ENCODE measurements around the gene IGFL1. TPM values are rescaled to one million over a fixed set of nuclear protein-coding genes. Genes with fewer than 3 reads are reported as not detected.

The IGFL1 gene
- total RNA-seq = under 0.01 TPM in 1 of 2 replicates, not detected in the other

GRCh38 chr19:46229442-46229841 lies at the start of gene IGFL1:
IGFL1 (plus strand) TSS chr19:46229742; CDS start chr19:46229775, 33 bp downstream.

Other genes with a start within 250 kb of the IGFL1 start
- 4.9 and 12.3 TPM in 2 replicates for gene CCDC61, start 234.3 kb upstream of the IGFL1 start, total RNA-seq
- not detected in 2 replicates for gene PGLYRP1, start 206.7 kb upstream of the IGFL1 start, total RNA-seq
- not detected in 2 replicates for gene IGFL4, start 188.7 kb upstream of the IGFL1 start, total RNA-seq
- not detected in 2 replicates for gene IGFL3, start 105.1 kb upstream of the IGFL1 start, total RNA-seq
- gene IGFL2, start 81.5 kb upstream of the IGFL1 start, total RNA-seq = 2.4 TPM in 1 of 2 replicates, not detected in the other
- 0.71 TPM in 1 of 2 replicates, not detected in the other for gene HIF3A, start 67.3 kb downstream of the IGFL1 start, total RNA-seq
- 35.2 and 52.1 TPM in 2 replicates for gene PPP5C, start 117.3 kb downstream of the IGFL1 start, total RNA-seq
- gene CCDC8, start 183.8 kb downstream of the IGFL1 start, total RNA-seq = 15.0 and 16.1 TPM in 2 replicates
- gene PNMA8C, start 199.2 kb downstream of the IGFL1 start, total RNA-seq = not detected in 2 replicates
- gene PNMA8A, start 241.8 kb downstream of the IGFL1 start, total RNA-seq = 4.7 and 5.8 TPM in 2 replicates

Measured in nasal cavity respiratory epithelium epithelial cell of viscerocranial mucosa (primary cell).